GM18517 (cell line): Measurements from ENCODE around the gene OGFOD1.

Source experiments
- ATAC-seq: cut with Tn5 transposase; IDR thresholded peaks from one replicate; pipeline ENCODE4 v1.9.1; 2021; ENCODE audit warnings: mild to moderate bottlenecking, moderate library complexity; ENCODE audit not compliant: unreplicated experiment

Gene OGFOD1

DNA sequence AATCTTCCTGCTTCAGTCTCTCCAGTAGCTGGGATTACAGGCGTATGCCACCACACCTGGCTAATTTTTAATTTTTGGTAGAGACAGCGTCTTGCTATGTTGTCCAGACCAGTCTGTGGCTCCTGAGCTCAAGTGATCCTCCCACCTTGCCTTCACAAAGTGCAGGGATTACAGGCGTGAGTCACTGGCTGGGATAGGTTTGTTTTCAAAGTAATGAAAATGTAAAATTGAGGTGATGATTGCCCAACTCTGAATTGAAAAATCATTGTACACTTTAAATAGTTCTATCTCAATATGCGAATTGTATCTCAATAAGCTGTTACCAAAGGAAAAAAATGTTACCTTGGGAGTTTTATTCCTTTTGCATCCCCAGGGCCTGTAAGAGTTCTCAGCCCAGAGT, 24.8 kb upstream of the OGFOD1 start:
- no peak for ATAC-seq

DNA sequence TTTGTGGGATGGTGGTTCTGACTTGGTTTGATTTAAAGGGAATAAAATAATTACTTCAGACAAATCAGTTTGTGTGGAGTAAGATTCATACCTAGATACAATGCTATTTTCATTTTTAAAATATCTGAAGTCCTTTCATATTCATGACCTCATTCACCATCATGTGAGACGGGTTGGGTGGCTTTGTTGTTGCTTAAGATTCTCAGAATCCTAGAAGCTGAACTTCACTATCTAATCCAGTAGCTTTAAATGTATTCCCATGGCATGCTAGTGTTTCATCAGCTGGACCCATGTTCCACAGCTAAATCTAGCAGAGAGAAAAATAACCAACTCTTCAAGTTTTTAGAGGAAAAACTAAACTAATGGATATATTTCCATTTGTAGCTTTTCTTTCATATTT, 23.3 kb upstream of the OGFOD1 start:
- no peak for ATAC-seq

DNA sequence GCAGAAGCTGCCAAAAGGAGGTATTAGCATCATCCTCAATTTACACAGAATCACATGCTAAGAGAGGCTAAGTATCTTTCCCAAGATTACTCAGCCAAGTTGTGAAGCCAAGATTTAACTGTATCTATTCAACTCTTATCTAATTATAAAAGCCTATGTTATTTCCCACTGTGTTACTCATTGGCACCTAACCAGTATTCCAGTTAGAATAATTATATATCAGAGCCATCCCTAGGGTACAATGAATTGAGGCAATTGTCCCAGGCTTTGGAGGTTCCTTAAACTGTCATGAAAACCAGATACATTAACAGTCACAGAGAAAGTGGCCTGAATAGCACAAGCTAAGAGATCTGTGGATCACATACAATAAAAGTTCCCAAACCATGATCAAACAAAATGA, 15.1 kb upstream of the OGFOD1 start:
- no peak for ATAC-seq

- ATAC-seq = no peak
Observed at GRCh38 chr16:56438038-56438437, 13.3 kb upstream of the OGFOD1 start.

DNA sequence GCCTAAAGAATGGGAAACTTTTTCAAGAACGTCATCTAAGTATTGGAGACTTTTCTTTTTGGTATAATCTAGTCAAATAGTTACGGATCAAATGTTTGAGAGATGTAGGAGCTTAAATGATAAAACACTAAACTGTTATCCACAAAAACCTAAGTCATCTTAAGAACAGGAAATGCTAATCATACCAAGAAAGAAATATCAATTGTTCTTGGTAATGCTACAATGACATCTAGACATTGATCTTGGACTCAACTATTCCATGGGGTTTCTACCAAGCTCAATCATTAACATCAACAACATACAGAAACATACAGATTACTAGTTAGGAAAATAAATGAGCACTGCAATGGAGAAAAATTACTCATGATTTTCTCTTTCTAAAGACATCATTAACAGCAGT, 4.1 kb upstream of the OGFOD1 start:
- ATAC-seq = no peak

DNA sequence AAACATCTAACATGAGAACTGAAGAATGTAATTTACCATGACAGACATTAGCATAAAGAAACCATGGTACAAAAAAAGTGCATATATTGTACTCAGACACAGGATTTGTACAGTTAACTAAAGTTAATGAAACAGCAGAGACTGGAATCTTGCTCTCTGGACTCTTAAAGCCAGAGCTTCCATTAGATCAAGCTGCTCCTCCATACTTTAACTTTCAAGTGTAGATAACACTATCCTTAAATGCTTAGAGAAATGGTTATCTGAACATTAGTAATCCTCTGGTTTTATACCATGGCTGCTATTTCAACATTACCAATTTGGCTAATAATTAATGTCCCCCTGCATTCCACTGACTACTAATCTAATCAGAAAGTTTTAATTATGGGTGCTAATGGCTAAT, 3.3 kb upstream of the OGFOD1 start:
- ATAC-seq = no peak

- peak; percentile 17 for ATAC-seq
Observed at GRCh38 chr16:56450275-56450985, 924 bp upstream of the OGFOD1 start.

GRCh38 chr16:56451753-56452689, 667 bp downstream of the OGFOD1 start:
- peak; percentile 33 for ATAC-seq

GRCh38 chr16:56457927-56458470, 6.6 kb downstream of the OGFOD1 start:
- no peak for ATAC-seq

DNA sequence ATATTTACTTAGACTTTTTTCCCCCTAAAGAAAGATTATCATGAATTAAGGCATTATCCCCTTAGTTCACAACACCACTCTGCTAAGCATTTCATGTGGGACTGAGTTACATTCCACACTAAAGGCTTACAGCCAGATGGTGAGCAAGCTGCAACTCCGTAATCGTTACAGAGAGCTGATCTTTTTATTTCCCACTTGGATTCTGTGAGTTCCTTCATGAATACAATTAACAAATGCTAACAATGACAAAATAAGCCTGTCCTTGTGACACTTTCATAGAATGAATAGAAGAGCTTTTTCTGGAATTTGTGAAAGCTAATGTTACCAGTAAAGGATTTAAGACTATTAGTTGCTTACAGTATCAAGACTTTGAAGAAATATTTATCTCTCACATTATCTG, 8.7 kb downstream of the OGFOD1 start:
- no peak for ATAC-seq

DNA sequence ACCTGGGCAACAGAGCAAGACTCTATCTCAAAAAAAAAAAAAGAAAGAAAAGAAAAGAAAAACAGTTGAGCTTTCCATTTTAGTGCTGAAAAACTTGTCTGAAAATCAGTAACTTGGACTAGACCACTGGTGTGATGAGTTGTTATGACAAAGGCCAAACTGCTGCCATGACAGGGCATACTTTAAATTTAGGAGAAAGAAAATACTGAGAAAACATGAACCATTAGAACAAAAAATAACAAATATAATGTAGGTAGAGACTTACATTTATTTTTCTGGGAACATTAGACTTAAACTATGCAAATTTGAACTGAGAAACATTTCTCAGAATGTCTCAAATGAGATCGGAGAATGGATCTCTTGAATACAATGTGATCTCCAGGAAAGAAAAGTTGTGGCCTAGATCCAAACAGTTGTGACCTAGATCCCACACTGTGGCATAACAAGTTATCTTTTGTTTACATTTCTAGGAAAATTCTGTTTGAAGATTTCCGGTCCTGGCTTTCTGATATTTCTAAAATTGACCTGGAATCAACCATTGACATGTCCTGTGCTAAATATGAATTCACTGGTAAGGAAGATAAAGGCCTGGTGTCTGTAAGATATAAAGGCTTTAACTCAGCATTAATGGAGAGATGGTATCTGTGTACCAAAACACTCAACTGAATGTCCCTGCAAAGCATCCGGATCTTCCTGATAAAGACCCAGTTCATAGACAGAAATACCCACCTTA, 10.9 kb downstream of the OGFOD1 start:
- no peak for ATAC-seq

- no peak for ATAC-seq
Observed at GRCh38 chr16:56463153-56463552, 11.8 kb downstream of the OGFOD1 start.

DNA sequence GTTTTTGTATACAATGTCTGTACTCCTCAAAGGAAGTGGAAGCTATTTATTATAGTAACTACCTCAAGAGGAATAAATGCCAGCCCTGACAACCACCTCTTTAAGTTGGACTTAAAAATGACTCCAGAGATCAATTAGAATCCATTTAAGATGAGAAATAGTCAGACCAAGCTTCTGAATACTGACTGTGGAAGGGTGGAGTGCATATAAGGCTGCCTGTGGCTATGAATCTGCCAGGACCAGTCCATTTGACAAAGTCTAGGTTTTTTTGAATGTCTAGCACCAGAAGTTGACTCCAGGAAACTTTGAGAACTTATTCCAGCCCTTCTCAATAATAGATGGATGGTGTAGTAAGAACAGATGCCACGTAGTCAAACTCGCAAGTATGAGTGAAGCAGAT, 15.0 kb downstream of the OGFOD1 start:
- no peak for ATAC-seq

DNA sequence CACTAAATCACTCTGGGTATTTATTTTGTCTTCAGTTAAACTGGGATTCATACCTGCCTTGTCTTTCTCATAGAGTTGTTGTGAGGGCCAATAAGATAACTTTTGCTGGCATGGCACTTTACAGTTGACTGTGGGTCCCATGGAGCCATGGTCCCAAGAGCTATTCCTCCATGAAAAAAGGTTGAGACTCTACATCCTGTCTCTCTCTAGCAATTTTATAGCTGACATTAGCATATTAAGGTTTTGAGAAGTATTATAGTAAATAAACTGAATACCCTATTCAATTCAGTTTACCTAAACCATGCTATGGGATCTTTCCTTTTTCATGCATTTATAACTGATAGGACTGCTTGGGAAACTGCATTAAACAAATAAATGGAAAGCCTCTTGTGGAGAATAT, 17.4 kb downstream of the OGFOD1 start:
- ATAC-seq = no peak

- no peak for ATAC-seq
Observed at GRCh38 chr16:56469748-56470147, 18.4 kb downstream of the OGFOD1 start.

DNA sequence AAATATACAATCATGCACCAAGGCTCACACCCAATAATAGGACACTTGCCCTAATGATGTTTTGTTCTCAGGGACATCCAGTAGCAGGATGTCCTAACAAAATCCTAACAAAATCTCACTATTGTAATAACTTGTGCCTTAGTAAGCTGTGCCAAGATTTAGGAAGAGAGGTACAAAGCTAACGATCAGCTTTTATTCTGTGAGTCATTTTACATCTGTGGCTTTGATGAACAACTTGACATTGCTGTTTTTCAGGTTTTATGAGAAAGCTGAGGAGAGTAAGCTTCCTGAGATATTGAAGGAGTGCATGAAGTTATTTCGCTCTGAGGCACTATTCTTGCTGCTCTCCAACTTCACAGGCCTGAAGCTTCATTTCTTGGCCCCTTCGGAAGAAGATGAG, 18.9 kb downstream of the OGFOD1 start:
- ATAC-seq = no peak

- ATAC-seq = no peak
Observed at GRCh38 chr16:56470666-56471065, 19.3 kb downstream of the OGFOD1 start.

GRCh38 chr16:56475201-56475600, 23.8 kb downstream of the OGFOD1 start:
- no peak for ATAC-seq

- no peak for ATAC-seq
Observed at GRCh38 chr16:56477096-56477878, 25.9 kb downstream of the OGFOD1 start.

DNA sequence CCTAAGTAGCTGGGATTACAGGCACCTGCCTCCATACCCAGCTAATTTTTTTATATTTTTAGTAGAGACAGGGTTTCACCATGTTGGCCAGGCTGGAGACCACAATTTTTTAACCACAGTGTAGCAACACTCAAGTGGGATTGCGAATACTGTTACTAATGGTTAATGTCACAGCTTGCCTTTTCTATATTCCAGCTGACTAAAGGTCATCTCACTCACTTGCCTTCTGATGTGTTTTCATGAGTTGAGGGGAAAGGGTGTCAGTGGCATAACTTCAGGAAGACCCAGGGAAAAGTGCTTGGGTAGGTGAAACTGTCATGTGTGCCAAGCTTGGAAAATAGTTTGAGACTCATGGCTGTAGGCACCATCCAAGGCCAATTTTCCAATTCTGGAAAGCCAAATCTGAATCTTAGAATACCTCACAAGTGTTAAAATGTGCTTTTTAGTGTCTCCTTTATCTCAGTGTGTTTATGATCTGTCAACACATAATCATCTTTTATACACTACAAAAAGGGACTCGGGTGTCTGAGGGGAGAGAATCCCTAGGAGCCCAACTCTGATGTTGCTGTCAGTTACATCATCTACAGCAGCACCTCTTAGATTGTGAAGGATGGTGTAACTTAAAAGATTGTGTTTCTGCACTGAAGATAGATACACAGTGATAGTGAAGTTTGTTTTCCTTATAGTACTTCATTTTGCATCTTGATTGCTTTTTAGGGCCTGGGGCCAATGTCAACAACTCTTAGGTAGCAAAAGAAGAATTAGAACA, 27.1 kb downstream of the OGFOD1 start:
- ATAC-seq = no peak
